ENCODE data around the gene CFAP97D2. TPM values are rescaled to one million over a fixed set of nuclear protein-coding genes. Genes with fewer than 3 reads are reported as not detected.

Gene CFAP97D2
- polyA plus RNA-seq, 3 donors, result 0.21 TPM; not detected in 2

DNA sequence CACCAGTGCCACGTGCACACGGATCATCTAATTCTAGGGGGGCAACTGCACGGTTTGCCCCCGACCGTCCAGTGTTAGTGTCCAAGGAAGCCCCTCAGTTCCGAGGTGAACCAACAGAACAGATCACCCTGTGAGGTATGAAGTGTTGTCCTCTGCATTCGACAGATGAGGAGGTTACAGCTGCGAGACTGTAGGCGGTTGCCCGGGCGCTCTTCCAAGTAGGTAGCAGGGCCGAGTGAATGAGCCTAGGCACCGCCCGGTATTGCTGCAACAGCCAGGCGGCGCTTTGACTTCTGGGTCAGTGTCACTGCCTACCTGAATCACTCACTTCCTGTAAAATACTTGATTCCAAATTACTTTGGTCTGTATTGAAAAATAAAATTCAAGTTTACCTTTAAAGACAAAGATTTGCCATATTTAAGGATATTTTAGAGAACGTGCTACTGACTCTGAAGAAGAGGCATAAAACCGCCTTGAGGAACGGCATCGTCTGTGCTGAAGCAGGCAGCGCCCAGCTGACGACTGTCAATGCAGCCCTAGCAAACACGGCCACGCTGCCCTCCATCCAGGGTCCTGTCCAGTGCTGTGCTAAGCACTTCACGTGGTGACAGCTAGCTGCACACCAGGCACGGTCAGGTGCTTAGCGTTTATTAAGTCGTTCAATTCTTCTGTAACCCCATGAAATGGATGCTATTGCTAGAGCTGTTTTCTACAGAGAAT lies 27.3 kb upstream of the CFAP97D2 start:
- H2AFZ ChIP-seq (ENCODE audit: insufficient read depth, low read depth, low read length, poor library complexity, severe bottlenecking), result peak overlapping the region; percentile 37
- H3K9ac ChIP-seq (ENCODE audit: insufficient read depth, low read length, poor library complexity, severe bottlenecking), result no peak overlapping the region
- no peaks in the 10 kb centered on the region for H3K27me3 ChIP-seq (ENCODE audit: control insufficient read depth in 2 of 2, insufficient read depth in 2 of 2, low read length in 2 of 2)
- no peaks in the 10 kb centered on the region for H3K36me3 ChIP-seq (replicated peaks in 1 of 2; ENCODE audit: control insufficient read depth in 1 of 2, insufficient read depth in 2 of 2, low read length in 2 of 2)
- Mint-ChIP-seq H3K4me1 (peaks cover 75% of the 10 kb centered on the region), H3K4me3 (peak overlapping the region in 1 of 2 donors; percentile 64), H3K9me3 (peaks cover 0 to 4% (median 0%) of the 10 kb centered on the region in 7 donors), H3K36me3 (peaks cover 0 to 2% of the 10 kb centered on the region in 2 donors), H3K27me3 (ENCODE audit: low read depth in 3 of 3) (peaks cover 2 to 10% (median 4%) of the 10 kb centered on the region in 3 donors), H3K27ac (peak overlapping the region in 6 of 7 donors; percentile 46 to 84 (median 75))
- H3K27ac ChIP-seq (ENCODE audit: low read depth in 1 of 2, low read length in 2 of 2), result no peak overlapping the region
- peak in 2 of 3 donors; percentile 56 to 58 for DNase-seq
- peak overlapping the region; percentile 28 for H3K4me2 ChIP-seq (replicated peaks; ENCODE audit: extremely low read depth, low read length, poor library complexity, severe bottlenecking)
- TF ChIP-seq, protein P1, sequence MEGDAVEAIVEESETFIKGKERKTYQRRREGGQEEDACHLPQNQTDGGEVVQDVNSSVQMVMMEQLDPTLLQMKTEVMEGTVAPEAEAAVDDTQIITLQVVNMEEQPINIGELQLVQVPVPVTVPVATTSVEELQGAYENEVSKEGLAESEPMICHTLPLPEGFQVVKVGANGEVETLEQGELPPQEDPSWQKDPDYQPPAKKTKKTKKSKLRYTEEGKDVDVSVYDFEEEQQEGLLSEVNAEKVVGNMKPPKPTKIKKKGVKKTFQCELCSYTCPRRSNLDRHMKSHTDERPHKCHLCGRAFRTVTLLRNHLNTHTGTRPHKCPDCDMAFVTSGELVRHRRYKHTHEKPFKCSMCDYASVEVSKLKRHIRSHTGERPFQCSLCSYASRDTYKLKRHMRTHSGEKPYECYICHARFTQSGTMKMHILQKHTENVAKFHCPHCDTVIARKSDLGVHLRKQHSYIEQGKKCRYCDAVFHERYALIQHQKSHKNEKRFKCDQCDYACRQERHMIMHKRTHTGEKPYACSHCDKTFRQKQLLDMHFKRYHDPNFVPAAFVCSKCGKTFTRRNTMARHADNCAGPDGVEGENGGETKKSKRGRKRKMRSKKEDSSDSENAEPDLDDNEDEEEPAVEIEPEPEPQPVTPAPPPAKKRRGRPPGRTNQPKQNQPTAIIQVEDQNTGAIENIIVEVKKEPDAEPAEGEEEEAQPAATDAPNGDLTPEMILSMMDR (IDR thresholded peaks at IDR 0.05), result no peak
- H3K4me1 ChIP-seq (ENCODE audit: control insufficient read depth in 1 of 2, insufficient read depth in 2 of 2, low read length in 2 of 2), result peaks cover 55 to 65% of the 10 kb centered on the region in 2 donors
- no peaks in the 10 kb centered on the region for H3K9me3 ChIP-seq (replicated peaks in 1 of 2; ENCODE audit: control insufficient read depth in 1 of 2, insufficient read depth in 1 of 2, low read length in 2 of 2)
- H4K20me1 ChIP-seq (ENCODE audit: insufficient read depth, low read length), result no peaks in the 10 kb centered on the region
- intact Hi-C loops (cut with micrococcal nuclease), result no loop called here
- 54% methylated on average over 18 of the region's 28 CpGs for WGBS (ENCODE audit: insufficient coverage)
- no peak overlapping the region for H3K4me3 ChIP-seq (replicated peaks in 1 of 3; ENCODE audit: low read depth in 2 of 3, low read length in 3 of 3)
- H3K79me2 ChIP-seq (ENCODE audit: insufficient read depth, low read length), result no peaks in the 10 kb centered on the region

DNA sequence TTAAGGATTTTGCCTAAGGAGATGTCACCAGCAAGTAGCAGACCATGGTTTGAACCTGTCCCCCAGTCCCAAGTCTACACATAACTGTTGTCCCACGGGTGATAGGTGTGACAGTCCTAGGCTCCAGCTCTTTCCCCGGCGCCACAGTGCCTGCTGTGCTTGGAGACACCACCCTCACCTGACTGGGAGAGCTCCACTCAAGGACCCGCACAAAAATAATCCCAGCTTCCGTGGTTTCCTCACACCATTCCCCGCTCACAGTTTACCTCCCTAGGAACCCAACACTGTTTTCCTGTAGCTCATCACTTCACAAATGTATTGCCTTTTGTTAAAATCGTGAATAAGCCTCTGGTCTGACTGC lies 26.8 kb upstream of the CFAP97D2 start:
- H4K20me1 ChIP-seq (ENCODE audit: insufficient read depth, low read length), result no peaks in the 10 kb centered on the region
- H3K4me2 ChIP-seq (replicated peaks; ENCODE audit: extremely low read depth, low read length, poor library complexity, severe bottlenecking), result no peak overlapping the region
- intact Hi-C loops (cut with micrococcal nuclease), result no loop called here
- no peaks in the 10 kb centered on the region for H3K79me2 ChIP-seq (ENCODE audit: insufficient read depth, low read length)
- Mint-ChIP-seq H3K4me1 (peaks cover 73% of the 10 kb centered on the region), H3K36me3 (peaks cover 0 to 2% of the 10 kb centered on the region in 2 donors), H3K27me3 (ENCODE audit: low read depth in 3 of 3) (peaks cover 4 to 13% (median 6%) of the 10 kb centered on the region in 3 donors), H3K9me3 (peaks cover 0 to 4% (median 0%) of the 10 kb centered on the region in 7 donors), H3K4me3 (no peak overlapping the region), H3K27ac (peak overlapping the region in 3 of 7 donors; percentile 32 to 66 (median 33))
- H3K27me3 ChIP-seq (ENCODE audit: control insufficient read depth in 2 of 2, insufficient read depth in 2 of 2, low read length in 2 of 2), result no peaks in the 10 kb centered on the region
- H3K36me3 ChIP-seq (replicated peaks in 1 of 2; ENCODE audit: control insufficient read depth in 1 of 2, insufficient read depth in 2 of 2, low read length in 2 of 2), result no peaks in the 10 kb centered on the region
- H3K27ac ChIP-seq (ENCODE audit: low read depth in 1 of 2, low read length in 2 of 2), result no peak overlapping the region
- H2AFZ ChIP-seq (ENCODE audit: insufficient read depth, low read depth, low read length, poor library complexity, severe bottlenecking), result no peak overlapping the region
- H3K9me3 ChIP-seq (replicated peaks in 1 of 2; ENCODE audit: control insufficient read depth in 1 of 2, insufficient read depth in 1 of 2, low read length in 2 of 2), result no peaks in the 10 kb centered on the region
- WGBS (ENCODE audit: insufficient coverage), result 91% methylated on average over 5 of the region's 7 CpGs
- no peak for DNase-seq
- H3K4me3 ChIP-seq (replicated peaks in 1 of 3; ENCODE audit: low read depth in 2 of 3, low read length in 3 of 3), result peak overlapping the region in 1 of 3 experiments; percentile 7
- H3K4me1 ChIP-seq (ENCODE audit: control insufficient read depth in 1 of 2, insufficient read depth in 2 of 2, low read length in 2 of 2), result peaks cover 55 to 65% of the 10 kb centered on the region in 2 donors
- TF ChIP-seq, protein P1 (IDR thresholded peaks at IDR 0.05), result no peak
- no peak overlapping the region for H3K9ac ChIP-seq (ENCODE audit: insufficient read depth, low read length, poor library complexity, severe bottlenecking)

Measured in CD14-positive monocyte (primary cell).